GM12878 (cell line): ENCODE measurements around the gene PRKN. TPM values are rescaled to one million over a fixed set of nuclear protein-coding genes. Genes with fewer than 3 reads are reported as not detected.

Experiments used
- ATAC-seq: fragments of 200-7000 bp; cut with Tn5 transposase; 3 replicates; pipeline ENCODE4 v1.9.1; 2020; ENCODE audit warnings: mild to moderate bottlenecking, moderate library complexity
- BruUV-seq: library from RNA; stranded (reverse); fragments of 400-500 nt; replicated peaks from 2 replicates; lab custom pipeline; 2021; lab: Mats Ljungman, UMichigan
- CTCF ChIA-PET: fragments of 300-600 bp; sonication (Branson Sonifier 250); formaldehyde crosslinking; extraction: SDS; loops from one replicate; lab custom pipeline; 2021; ENCODE audit warnings: inconsistent platforms; lab: Yijun Ruan, JAX
- POLR2A ChIA-PET: fragments of 350-600 bp; formaldehyde crosslinking; extraction: SDS; loops from one replicate; lab custom pipeline; 2021; ENCODE audit warnings: inconsistent platforms; lab: Charles Lee
- RAD21 ChIA-PET: fragments of 300-600 bp; sonication (Branson Sonifier 250); formaldehyde crosslinking; loops from one replicate; lab custom pipeline; 2023; ENCODE audit warnings: antibody characterized with exemption; ENCODE audit not compliant: unreplicated experiment; lab: Charles Lee
- SMC1A ChIA-PET: fragments of 300-600 bp; sonication (Branson Sonifier 250); formaldehyde crosslinking; loops from one replicate; lab custom pipeline; 2023; ENCODE audit not compliant: unreplicated experiment, uncharacterized antibody; lab: Charles Lee
- DNase-seq: peaks from one replicate; pipeline ENCODE4 v3.0.0-alpha.2; 2011; ENCODE audit warnings: low read depth, low spot score
- FAIRE-seq: peaks from 3 replicates; lab custom pipeline; 2011; peaks lifted over from hg19 to GRCh38; lab: Jason Lieb, UNC
- H2AFZ ChIP-seq: 2 replicates; pipeline ENCODE4 v1.6.0; 2011; ENCODE audit warnings: low read depth, low read length, control low read depth; ENCODE audit not compliant: control insufficient read depth
- H3K27ac ChIP-seq: 2 replicates; pipeline ENCODE4 v1.5.1; 2011; ENCODE audit warnings: control low read depth; ENCODE audit not compliant: control insufficient read depth, insufficient read depth
- H3K27me3 ChIP-seq, 2 experiments: replicated peaks in 1 of 2; 2 replicates each; pipeline versions ENCODE4 v1.6.0 to v1.6.1; 2011; ENCODE audit warnings: low read length in 1 of 2; ENCODE audit not compliant: control insufficient read depth in 2 of 2, insufficient read depth in 2 of 2
- H3K36me3 ChIP-seq, 2 experiments: 2 replicates each; pipeline ENCODE4 v1.5.1; 2011; ENCODE audit warnings: low read length in 1 of 2; ENCODE audit not compliant: control insufficient read depth in 2 of 2, insufficient read depth in 2 of 2
- H3K4me1 ChIP-seq: 2 replicates; pipeline ENCODE4 v1.6.1; 2011; ENCODE audit warnings: mild to moderate bottlenecking, low read length, moderate library complexity, mixed read lengths; ENCODE audit not compliant: control insufficient read depth, insufficient read depth
- H3K4me2 ChIP-seq: 2 replicates; pipeline ENCODE4 v1.6.0; 2011; ENCODE audit warnings: control low read depth; ENCODE audit not compliant: control insufficient read depth, insufficient read depth
- H3K4me3 ChIP-seq: fragments of 200-600 bp; sonication (generic); 2 replicates; pipeline ENCODE4 v1.5.1; 2016
- H3K79me2 ChIP-seq: 2 replicates; pipeline ENCODE4 v1.6.0; 2011; ENCODE audit warnings: low read length; ENCODE audit not compliant: control insufficient read depth, insufficient read depth
- H3K9ac ChIP-seq: 2 replicates; pipeline ENCODE4 v1.8.0; 2011; ENCODE audit warnings: low read length, control low read depth, mixed read lengths; ENCODE audit not compliant: control insufficient read depth, insufficient read depth
- H3K9me3 ChIP-seq: replicated peaks from 3 replicates; pipeline ENCODE4 v1.5.1; 2011; ENCODE audit warnings: mild to moderate bottlenecking, low read length; ENCODE audit not compliant: control insufficient read depth, insufficient read depth
- H4K20me1 ChIP-seq: 2 replicates; pipeline ENCODE4 v1.6.0; 2011; ENCODE audit not compliant: control insufficient read depth, insufficient read depth
- FOXM1 ChIP-seq: IDR thresholded peaks from 2 replicates; pipeline ENCODE4 v1.6.1; 2012; ENCODE audit warnings: low read depth, mild to moderate bottlenecking, inconsistent platforms, low read length, moderate library complexity
- HDAC2 ChIP-seq: fragments of 200-600 bp; sonication (generic); IDR thresholded peaks from 2 replicates; pipeline ENCODE4 v1.6.1; 2017
- IKZF1 ChIP-seq: fragments of 450-650 bp; conservative IDR thresholded peaks from 2 replicates; pipeline ENCODE4 v1.6.1; 2017; ENCODE audit warnings: antibody characterized with exemption, mild to moderate bottlenecking
- IRF4 ChIP-seq: IDR thresholded peaks from 2 replicates; pipeline ENCODE4 v1.6.1; 2011; ENCODE audit warnings: low read depth, low read length
- KLF5 ChIP-seq: fragments of 450-650 bp; IDR thresholded peaks from 2 replicates; pipeline ENCODE4 v1.6.1; 2014; ENCODE audit warnings: mild to moderate bottlenecking; ENCODE audit not compliant: partially characterized antibody
- MYC ChIP-seq: IDR thresholded peaks from 2 replicates; pipeline ENCODE4 v1.6.1; 2011; ENCODE audit warnings: mild to moderate bottlenecking, low read length, moderate library complexity, inconsistent platforms; ENCODE audit not compliant: insufficient read depth, insufficient replicate concordance, insufficient read length, severe bottlenecking
- NFIC ChIP-seq: IDR thresholded peaks from 2 replicates; pipeline ENCODE4 v1.6.1; 2012; ENCODE audit warnings: low read depth, mild to moderate bottlenecking, inconsistent platforms, low read length, moderate library complexity
- RAD21 ChIP-seq: IDR thresholded peaks from 2 replicates; pipeline ENCODE4 v1.6.1; 2011; ENCODE audit warnings: mild to moderate bottlenecking, low read depth, low read length, moderate library complexity; ENCODE audit not compliant: insufficient read depth
- SMC3 ChIP-seq: IDR thresholded peaks from 2 replicates; pipeline ENCODE4 v1.6.1; 2011; ENCODE audit warnings: low read length, improper control_type of control experiment, borderline replicate concordance
- STAT1 ChIP-seq: fragments of 450-650 bp; conservative IDR thresholded peaks from 2 replicates; pipeline ENCODE4 v1.6.1; 2014; ENCODE audit warnings: antibody characterized with exemption, mild to moderate bottlenecking
- ZNF207 ChIP-seq: fragments of 450-650 bp; IDR thresholded peaks from 2 replicates; pipeline ENCODE4 v1.6.1; 2014; ENCODE audit warnings: antibody characterized with exemption, mild to moderate bottlenecking, borderline replicate concordance
- WGBS: methylation state at CpG from one replicate; pipeline ENCODE4 v1.1.6; 2016; ENCODE audit warnings: low lambda C conversion rate; ENCODE audit not compliant: insufficient replicate concordance, insufficient coverage; ENCODE audit errors: missing lambda C conversion rate; 5-methylcytosine and 5-hydroxymethylcytosine counted together
- in situ Hi-C: fragments of 300-500 bp; cut with MboI; formaldehyde crosslinking; loops from 9 replicates; pipeline ENCODE4 v1.14.3; 2018; ENCODE audit warnings: mixed read lengths
- intact Hi-C: fragments of 100-400 bp; cut with micrococcal nuclease; formaldehyde crosslinking; loops from one replicate; pipeline ENCODE4 v1.14.2; 2022; ENCODE audit not compliant: unreplicated experiment
- polyA plus RNA-seq, 11 experiments: library from polyadenylated mRNA; depleted of rRNA in 4 of 11; unstranded in 6 of 11; stranded (reverse) in 5 of 11; fragments of >200 nt; fragmentation: Nextera tagmentation in 4 of 11; fragmentation: Illumina TruSeq in 1 of 11; extraction: Ambion mirVana in 4 of 11; extraction: Trizol in 1 of 11; gene quantifications; 1 replicate in 1 of 11; 2 replicates in 10 of 11; pipeline versions ENCODE4 v1.2.1 to v1.2.3, GENCODE V29; 2011 to 2016; ENCODE audit warnings: inconsistent platforms in 2 of 11, missing spikeins in 2 of 11, low read depth in 1 of 11
- total RNA-seq, 4 experiments: library from RNA; depleted of rRNA in 3 of 4; stranded (reverse); fragments of >200 nt in 3 of 4; fragmentation: Illumina TruSeq in 1 of 4; extraction: Trizol in 1 of 4; gene quantifications; 2 replicates each; pipeline versions ENCODE4 v1.2.1 to v1.2.3, GENCODE V29; 2013 to 2021
- TF ChIP-seq, protein P1 (sequence below): IDR thresholded peaks from 2 replicates; pipeline ENCODE4 v1.6.1; 2012; ENCODE audit warnings: low read depth, low read length, improper control_type of control experiment
- TF ChIP-seq, protein P2 (sequence below): IDR thresholded peaks from 2 replicates; pipeline ENCODE4 v1.6.1; 2011; ENCODE audit warnings: borderline replicate concordance, low read depth, mild to moderate bottlenecking, moderate library complexity, mixed read lengths, low read length; ENCODE audit not compliant: insufficient read depth; ENCODE audit errors: extremely low read length
- TF ChIP-seq, protein P3 (sequence below), 3 experiments: IDR thresholded peaks in 2 of 3; conservative IDR thresholded peaks in 1 of 3; 2 replicates each; pipeline ENCODE4 v1.5.1; 2011; ENCODE audit warnings: low read depth in 3 of 3, low read length in 3 of 3, mild to moderate bottlenecking in 3 of 3, control low read depth in 2 of 3, moderate library complexity in 2 of 3, inconsistent platforms in 1 of 3, mixed read lengths in 1 of 3; ENCODE audit not compliant: control insufficient read depth in 2 of 3, insufficient read depth in 1 of 3; ENCODE audit errors: extremely low read depth in 1 of 3
- TF ChIP-seq, protein P4 (sequence below): fragments of 450-650 bp; IDR thresholded peaks from 2 replicates; pipeline ENCODE4 v1.6.1; 2017; ENCODE audit warnings: borderline replicate concordance

Gene PRKN
- total and polyA plus RNA-seq, 10 of the 15 experiments (the other 5 are each of a cell fraction or from before 2014, with no cell fraction given): 0.06 to 0.09 TPM; not detected in 8

DNA sequence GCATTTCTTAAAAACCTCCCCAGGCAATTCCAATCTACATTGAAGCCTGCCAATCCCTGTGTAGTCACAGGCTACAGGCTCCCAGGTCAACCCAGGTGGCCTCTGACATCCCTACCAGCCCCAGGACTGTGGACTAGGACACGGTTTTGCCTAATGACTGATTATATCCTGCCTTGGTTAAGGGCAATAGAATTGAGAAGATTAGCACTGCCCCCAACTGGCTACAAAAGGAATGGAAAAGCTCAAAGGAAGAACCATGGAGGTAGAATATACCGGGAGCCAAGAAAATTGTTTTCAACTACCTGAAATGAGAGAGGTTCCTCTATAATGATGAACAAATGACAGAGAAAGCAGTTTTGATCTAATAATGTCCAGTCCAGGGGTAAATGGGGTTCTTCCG lies 1032.6 kb downstream of the PRKN start:
- peak; percentile 79 for ATAC-seq

More for the DNA sequence above, 1032.6 kb downstream of the PRKN start:
- H3K4me3 ChIP-seq: no peak overlapping the region
- H2AFZ ChIP-seq: no peak overlapping the region
- in situ Hi-C loops (loop anchor here (10.0 kb wide), 2 partner anchors 270 to 300 kb away; no protein-coding TSS in a partner anchor), intact Hi-C loops (loop anchor here (1.0 to 5.0 kb wide), 3 partner anchors 263 to 302 kb away; no protein-coding TSS in a partner anchor)
- RAD21 ChIA-PET: interaction anchor here (0.7 to 1.1 kb wide), 2 partner anchors 277 to 303 kb away, joined by 3 to 12 read pairs; no protein-coding TSS in a partner anchor
- no peak for DNase-seq
- no TSS peak for BruUV-seq
- H3K9ac ChIP-seq: no peak overlapping the region
- 39% methylated on average over 3 of the region's 3 CpGs for WGBS
- no peaks in the 10 kb centered on the region for H3K79me2 ChIP-seq
- H3K27me3 ChIP-seq: no peaks in the 10 kb centered on the region
- H3K4me2 ChIP-seq: no peak overlapping the region
- SMC1A ChIA-PET: interaction anchor here (1.4 kb wide), 2 partner anchors 276 to 301 kb away, joined by 5 to 8 read pairs; no protein-coding TSS in a partner anchor
- no peaks in the 10 kb centered on the region for H3K4me1 ChIP-seq
- FAIRE-seq: peak; percentile 18
- CTCF ChIA-PET: interaction anchor here (1.1 to 3.0 kb wide), 5 partner anchors 10 to 301 kb away, joined by 3 to 27 read pairs (median 4); no protein-coding TSS in a partner anchor
- no peaks in the 10 kb centered on the region for H3K36me3 ChIP-seq
- H3K27ac ChIP-seq: no peak overlapping the region
- TF ChIP-seq, protein P1, sequence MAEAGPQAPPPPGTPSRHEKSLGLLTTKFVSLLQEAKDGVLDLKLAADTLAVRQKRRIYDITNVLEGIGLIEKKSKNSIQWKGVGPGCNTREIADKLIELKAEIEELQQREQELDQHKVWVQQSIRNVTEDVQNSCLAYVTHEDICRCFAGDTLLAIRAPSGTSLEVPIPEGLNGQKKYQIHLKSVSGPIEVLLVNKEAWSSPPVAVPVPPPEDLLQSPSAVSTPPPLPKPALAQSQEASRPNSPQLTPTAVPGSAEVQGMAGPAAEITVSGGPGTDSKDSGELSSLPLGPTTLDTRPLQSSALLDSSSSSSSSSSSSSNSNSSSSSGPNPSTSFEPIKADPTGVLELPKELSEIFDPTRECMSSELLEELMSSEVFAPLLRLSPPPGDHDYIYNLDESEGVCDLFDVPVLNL: no peak
- TF ChIP-seq NFIC (no peak), KLF5 (no peak), STAT1 (no peak), ZNF207 (no peak), IKZF1 (no peak), IRF4 (no peak), MYC (no peak), SMC3 (peak; percentile 56; the same call in 1 of the 2 replicates), HDAC2 (no peak), FOXM1 (no peak), RAD21 (peak; percentile 78)
- TF ChIP-seq, protein P2, sequence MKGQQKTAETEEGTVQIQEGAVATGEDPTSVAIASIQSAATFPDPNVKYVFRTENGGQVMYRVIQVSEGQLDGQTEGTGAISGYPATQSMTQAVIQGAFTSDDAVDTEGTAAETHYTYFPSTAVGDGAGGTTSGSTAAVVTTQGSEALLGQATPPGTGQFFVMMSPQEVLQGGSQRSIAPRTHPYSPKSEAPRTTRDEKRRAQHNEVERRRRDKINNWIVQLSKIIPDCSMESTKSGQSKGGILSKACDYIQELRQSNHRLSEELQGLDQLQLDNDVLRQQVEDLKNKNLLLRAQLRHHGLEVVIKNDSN: no peak
- TF ChIP-seq, protein P3, sequence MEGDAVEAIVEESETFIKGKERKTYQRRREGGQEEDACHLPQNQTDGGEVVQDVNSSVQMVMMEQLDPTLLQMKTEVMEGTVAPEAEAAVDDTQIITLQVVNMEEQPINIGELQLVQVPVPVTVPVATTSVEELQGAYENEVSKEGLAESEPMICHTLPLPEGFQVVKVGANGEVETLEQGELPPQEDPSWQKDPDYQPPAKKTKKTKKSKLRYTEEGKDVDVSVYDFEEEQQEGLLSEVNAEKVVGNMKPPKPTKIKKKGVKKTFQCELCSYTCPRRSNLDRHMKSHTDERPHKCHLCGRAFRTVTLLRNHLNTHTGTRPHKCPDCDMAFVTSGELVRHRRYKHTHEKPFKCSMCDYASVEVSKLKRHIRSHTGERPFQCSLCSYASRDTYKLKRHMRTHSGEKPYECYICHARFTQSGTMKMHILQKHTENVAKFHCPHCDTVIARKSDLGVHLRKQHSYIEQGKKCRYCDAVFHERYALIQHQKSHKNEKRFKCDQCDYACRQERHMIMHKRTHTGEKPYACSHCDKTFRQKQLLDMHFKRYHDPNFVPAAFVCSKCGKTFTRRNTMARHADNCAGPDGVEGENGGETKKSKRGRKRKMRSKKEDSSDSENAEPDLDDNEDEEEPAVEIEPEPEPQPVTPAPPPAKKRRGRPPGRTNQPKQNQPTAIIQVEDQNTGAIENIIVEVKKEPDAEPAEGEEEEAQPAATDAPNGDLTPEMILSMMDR (IDR thresholded peaks at IDR 0.05 in 2 of 3, conservative IDR thresholded peaks at IDR 0.05 in 1 of 3; ENCODE audit: control insufficient read depth in 2 of 3, extremely low read depth in 1 of 3, insufficient read depth in 1 of 3, low read depth in 3 of 3, low read length in 3 of 3): peak; percentile 50 to 57 (median 55); a peak in 5 of 6 replicates
- TF ChIP-seq, protein P4, sequence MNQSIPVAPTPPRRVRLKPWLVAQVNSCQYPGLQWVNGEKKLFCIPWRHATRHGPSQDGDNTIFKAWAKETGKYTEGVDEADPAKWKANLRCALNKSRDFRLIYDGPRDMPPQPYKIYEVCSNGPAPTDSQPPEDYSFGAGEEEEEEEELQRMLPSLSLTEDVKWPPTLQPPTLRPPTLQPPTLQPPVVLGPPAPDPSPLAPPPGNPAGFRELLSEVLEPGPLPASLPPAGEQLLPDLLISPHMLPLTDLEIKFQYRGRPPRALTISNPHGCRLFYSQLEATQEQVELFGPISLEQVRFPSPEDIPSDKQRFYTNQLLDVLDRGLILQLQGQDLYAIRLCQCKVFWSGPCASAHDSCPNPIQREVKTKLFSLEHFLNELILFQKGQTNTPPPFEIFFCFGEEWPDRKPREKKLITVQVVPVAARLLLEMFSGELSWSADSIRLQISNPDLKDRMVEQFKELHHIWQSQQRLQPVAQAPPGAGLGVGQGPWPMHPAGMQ: no peak
- no peaks in the 10 kb centered on the region for H3K9me3 ChIP-seq
- POLR2A ChIA-PET: no interaction called here
- no peaks in the 10 kb centered on the region for H4K20me1 ChIP-seq
